ENCODE results near the gene SEC14L5.

GRCh38 chr16:4913130-4913773, 44.9 kb upstream of the SEC14L5 start:
- TF ChIP-seq CTCF (conservative IDR thresholded peaks at IDR 0.05; ENCODE audit: low read length) (no peak), EZH2phosphoT487 (IDR thresholded peaks at IDR 0.05; ENCODE audit: borderline replicate concordance) (no peak)

Measured in Loucy (cell line).